NCI-H1694 treated with DMSO at 0.1 percent for 48 hours (cell line): Measurements from ENCODE around the gene IGF2R.

Source experiments
- DNase-seq: peaks from one replicate; lab custom pipeline; 2025; lab: John Stamatoyannopoulos, UW

Gene IGF2R

GRCh38 chr6:160049346-160049745 is 80.5 kb downstream of the IGF2R start:
- DNase-seq, result no peak

DNA sequence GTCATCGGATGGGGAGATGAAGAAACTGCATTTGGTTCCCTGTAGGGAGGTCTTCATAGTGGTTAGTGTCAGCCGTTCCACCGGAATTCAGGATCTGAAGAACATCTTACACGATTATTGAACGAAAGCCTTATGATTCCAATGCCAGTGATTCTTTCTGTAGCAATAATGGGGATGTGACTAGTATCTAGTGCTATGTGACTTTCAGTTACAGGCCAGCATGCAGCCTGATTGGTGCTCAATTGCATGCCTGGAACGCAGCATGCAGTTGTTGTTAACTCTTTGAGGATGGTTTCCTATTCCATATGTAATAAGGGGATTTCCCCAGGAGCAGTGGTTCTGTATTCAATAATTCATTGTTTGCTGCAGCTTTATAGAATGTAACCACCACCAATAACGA is 81.1 kb downstream of the IGF2R start:
- no peak for DNase-seq

- no peak for DNase-seq
Measured at GRCh38 chr6:160051390-160051789, 82.5 kb downstream of the IGF2R start.

GRCh38 chr6:160054271-160054670 is 85.4 kb downstream of the IGF2R start:
- DNase-seq, result no peak

- DNase-seq, result no peak
Measured at GRCh38 chr6:160054913-160055312, 86.0 kb downstream of the IGF2R start.

DNA sequence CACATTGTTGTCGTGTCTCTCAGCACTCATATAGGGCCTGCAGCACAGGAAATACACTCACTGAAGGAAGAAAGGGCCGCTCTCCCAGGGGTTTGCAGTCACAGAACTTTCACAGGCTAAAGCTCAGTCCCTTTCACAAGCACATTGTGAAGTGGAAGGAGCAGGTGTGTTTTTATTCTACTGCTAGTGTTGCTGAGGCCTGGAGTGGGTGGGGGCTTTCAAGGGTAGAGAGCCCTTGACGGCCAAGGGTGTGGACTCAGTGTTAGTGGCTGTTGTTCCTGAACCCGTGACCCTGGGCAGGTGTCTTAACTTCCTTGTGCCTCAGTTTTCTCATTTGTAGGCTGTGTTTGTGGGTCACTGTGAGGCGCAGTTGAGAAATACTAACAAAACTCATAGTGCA is 86.5 kb downstream of the IGF2R start:
- DNase-seq, result no peak

- no peak for DNase-seq
Measured at GRCh38 chr6:160055813-160056212, 86.9 kb downstream of the IGF2R start.

DNA sequence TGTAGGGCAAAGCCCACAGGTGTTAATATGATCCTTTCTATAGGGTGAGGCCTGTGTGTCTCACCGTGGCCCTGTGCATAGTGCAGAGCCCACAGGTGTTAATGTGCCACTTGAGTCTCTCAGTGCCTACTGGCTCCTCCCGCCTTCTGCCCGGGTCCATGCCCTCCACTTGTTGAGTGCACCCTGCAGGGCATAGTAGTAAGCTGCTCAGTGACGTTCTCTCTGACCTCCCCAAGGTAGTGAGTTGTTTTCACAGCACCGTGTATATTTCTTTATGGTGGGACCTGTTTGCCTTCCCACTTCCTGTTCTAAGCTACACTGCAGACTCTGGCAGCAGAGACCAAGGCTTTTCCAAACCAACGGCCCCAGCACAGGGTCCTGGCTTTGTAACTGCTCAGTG is 88.2 kb downstream of the IGF2R start:
- DNase-seq, result no peak

DNA sequence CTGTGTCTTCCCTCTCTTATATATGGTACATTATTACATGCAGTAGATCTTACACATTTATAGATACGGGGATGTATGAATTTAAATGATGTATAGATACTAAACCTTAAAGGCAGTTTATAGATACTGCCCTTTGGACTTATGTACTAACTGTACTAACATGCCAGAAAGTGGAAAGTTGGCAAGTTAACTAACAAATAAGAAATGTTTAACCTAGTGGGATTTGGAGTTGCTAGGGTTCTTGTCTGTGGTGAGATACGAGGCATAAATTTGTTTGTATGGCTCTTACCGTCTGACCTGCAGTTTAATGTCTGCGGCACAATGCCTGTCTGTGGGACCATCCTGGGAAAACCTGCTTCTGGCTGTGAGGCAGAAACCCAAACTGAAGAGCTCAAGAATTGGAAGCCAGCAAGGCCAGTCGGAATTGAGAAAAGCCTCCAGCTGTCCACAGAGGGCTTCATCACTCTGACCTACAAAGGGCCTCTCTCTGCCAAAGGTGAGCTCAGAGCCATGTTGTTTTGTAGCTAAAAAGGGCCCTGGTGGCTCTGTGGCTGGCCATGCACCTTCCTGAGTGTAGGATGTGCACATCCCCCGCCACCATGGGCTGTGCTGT is 89.8 kb downstream of the IGF2R start:
- no peak for DNase-seq

DNA sequence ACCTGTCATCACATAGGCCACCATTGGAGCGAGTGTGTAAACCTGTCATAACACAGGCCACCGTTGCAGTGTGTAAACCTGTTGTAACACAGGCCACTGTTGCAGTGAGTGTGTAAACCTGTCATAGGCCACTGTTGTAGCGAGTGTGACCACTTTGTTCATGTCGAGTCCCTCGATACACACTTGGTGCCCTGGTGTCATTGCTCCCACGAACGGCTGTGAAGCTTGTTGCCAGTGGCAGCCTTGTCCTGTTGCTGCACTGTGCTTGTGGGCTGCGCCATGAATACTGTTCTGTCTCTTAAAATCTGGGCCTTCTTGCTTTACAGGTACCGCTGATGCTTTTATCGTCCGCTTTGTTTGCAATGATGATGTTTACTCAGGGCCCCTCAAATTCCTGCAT is 91.3 kb downstream of the IGF2R start:
- DNase-seq, result no peak

- no peak for DNase-seq
Measured at GRCh38 chr6:160060920-160061447, 92.1 kb downstream of the IGF2R start.

GRCh38 chr6:160063771-160064413 is 95.0 kb downstream of the IGF2R start:
- DNase-seq, result no peak

DNA sequence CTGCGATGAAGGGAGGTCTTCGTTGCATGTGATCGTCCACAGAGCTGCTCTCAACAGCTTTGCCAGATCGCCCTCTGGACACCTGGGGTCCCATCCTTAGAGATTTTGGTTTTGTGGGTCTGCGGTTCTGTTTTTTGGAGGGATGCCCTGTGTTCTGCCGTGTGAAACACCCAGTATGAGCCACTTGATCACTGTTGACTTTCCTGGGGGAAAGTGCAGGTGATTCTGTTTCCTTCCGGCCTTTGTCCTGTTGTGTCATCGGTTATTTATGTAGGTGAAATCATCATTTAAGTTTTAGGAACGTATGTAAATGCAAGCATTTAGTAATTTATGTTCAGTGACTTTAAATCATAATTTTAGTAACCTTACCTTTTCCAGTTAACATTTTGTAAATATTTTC is 96.3 kb downstream of the IGF2R start:
- DNase-seq, result no peak

DNA sequence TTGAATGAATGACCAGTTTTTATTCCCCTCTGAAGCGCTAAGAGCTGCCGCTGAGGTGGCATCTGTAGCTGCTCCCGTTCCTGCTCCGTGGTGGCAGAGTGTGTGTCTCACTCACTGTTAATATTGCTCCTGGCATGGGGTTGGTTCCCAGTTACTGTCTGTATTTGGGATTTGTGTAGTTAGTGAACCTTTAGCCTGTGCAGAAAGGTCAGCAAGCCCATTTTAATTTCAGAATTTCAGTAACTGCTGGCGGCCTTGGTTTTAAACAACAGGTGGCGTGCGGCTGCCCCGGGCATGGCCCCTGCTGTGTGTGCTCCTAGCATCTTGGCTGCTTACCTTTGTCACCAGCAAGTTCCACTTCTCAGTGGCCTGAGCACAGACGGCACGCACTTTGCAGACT is 98.7 kb downstream of the IGF2R start:
- no peak for DNase-seq

- DNase-seq, result no peak
Measured at GRCh38 chr6:160068346-160068745, 99.5 kb downstream of the IGF2R start.

- no peak for DNase-seq
Measured at GRCh38 chr6:160069050-160069454, 100.2 kb downstream of the IGF2R start.

DNA sequence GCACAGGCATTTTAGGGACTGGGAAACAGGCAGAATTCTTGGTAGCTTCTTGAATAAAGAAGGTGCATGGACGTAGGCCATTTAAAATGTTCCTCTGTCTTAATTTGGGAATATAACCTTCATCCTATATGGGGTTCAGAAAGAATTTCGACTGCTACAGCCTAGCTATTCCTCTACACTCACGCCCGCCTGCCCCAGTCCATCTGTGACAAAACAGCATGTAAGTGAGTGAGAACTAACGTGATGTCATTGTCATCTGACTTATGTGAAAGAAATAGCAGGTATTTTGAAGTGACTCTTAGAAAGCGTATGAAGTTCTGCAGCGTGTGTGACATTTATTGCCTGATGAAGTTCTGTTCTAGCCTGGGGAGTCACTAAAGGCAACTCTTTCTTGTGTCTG is 100.6 kb downstream of the IGF2R start:
- DNase-seq, result no peak

GRCh38 chr6:160070427-160070826 is 101.5 kb downstream of the IGF2R start:
- DNase-seq, result no peak

- no peak for DNase-seq
Measured at GRCh38 chr6:160070831-160071230, 101.9 kb downstream of the IGF2R start.

DNA sequence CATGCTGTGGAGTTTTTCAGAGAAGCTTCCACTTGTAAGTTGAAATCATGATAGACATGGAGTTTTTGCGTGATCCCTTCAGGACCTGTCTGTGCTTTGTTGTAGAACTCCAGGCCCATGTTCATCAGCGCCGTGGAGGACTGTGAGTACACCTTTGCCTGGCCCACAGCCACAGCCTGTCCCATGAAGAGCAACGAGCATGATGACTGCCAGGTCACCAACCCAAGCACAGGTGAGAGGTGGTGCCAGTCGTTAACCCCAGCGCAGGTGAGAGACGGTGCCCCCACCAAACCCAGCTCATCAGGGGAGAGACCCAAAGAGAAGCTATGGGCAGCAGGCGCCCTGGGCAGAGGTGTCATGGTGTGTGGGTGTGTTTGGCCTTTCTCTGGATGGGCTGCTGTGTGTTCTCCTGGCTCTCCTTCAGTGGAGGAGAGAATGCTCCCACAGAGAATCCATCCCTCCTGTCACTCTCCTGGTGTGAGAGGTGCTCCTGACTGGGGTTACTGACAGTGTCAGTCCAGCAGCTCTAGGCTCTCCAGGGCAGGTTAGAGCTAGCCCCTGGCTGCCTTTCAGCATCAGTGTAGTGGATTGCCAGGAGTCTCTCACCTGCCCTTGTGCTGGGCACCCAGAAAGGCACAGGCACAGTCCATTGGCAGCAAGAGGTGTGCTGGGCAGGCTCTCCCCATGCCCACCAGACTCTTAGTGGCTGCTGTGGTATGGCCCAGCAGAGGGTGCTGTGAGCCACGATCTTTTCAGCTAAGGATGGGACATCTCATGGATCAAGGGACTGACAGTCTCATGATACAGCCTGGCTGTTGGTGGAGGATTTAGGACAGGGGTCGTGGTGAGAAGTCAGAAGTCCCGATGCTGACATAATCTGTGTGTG is 103.2 kb downstream of the IGF2R start:
- DNase-seq, result peak; percentile 0

DNA sequence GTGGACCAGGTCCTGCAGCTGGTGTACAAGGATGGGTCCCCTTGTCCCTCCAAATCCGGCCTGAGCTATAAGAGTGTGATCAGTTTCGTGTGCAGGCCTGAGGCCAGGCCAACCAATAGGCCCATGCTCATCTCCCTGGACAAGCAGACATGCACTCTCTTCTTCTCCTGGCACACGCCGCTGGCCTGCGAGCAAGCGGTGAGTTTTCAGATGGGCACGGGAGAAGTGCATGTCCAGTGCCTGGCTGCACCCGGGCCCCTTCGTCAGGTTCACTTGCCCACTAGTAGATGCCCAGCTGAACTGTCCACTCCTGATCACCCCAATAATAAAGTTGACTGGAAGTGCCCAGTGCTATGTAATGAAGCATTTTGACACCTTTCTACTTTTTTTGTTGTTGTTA is 104.4 kb downstream of the IGF2R start:
- no peak for DNase-seq

DNA sequence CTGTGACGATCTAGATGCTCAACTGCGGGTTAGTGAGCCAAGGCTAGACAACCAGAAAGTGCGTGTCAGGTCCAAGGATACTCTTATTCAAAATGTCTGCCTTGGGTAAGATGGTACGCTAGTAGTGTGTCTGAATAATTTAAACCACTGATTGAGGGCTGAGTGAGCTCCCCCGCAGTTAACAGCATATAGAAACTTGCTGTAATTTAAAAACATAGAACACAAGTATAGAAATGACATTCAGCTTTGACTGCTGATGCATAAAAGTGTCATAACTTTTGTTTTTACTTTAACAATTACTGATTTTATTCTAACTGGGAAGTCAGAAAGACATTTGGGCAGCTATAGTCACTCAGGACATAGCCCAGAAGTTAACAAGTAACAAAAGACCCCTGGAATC is 107.1 kb downstream of the IGF2R start:
- no peak for DNase-seq

DNA sequence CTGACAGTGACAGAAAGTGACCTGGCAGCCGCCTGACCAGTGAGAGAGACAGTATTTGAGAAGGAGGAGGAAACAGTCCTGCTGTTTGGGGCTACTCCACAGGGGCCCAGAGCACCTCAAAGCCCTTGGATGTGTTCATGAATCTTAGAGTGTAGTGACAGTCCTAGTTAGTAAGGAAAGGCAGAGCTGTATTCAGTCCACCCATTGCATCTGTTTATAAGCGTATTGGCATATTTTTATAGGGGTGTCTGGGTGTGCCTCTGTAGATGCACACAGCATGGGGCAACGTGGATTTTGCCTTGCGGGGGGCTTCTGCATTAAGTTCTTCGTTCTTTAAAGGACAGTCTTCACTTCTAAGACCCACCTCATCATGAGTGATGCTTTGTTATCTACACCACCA is 108.1 kb downstream of the IGF2R start:
- no peak for DNase-seq
